ENCODE data around the gene KCTD19. TPM values are rescaled to one million over a fixed set of nuclear protein-coding genes. Genes with fewer than 3 reads are reported as not detected.

Gene KCTD19
- total RNA-seq, 2 experiments from 2014 or later = 1.2 to 2.5 TPM

DNA sequence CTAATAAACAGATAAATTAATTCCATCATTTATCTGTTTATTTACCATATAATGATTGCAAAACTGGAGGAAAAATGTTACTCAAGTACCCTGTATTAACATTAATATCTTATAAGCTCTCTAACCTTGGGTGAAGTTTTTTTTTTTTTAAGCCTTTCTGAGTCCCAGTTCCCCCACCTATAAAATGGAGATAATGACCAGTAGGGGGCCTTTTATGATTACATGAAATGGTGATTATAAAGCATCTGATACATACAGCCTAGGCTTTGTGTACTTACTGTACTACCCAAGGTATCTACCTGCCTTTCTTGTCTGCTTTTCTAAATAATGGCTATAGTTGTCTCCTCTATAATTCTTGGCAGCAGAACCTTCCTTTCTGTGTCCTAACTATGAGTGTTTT lies 22.6 kb upstream of the KCTD19 start:
- no peaks in the 10 kb centered on the region for H3K4me1 Mint-ChIP-seq (ENCODE audit: low read depth)
- no peaks in the 10 kb centered on the region for H3K36me3 Mint-ChIP-seq
- no peaks in the 10 kb centered on the region for H3K9me3 Mint-ChIP-seq
- H3K27me3 Mint-ChIP-seq = peaks cover 4% of the 10 kb centered on the region
- POLR2A ChIA-PET = no interaction called here
- no peak overlapping the region for H3K27ac Mint-ChIP-seq
- intact Hi-C loops (cut with micrococcal nuclease) = no loop called here
- H3K4me3 Mint-ChIP-seq = no peak overlapping the region
- DNase-seq = no peak
- CTCF ChIA-PET = interaction anchor here (0.6 to 2.6 kb wide), 6 partner anchors 10 to 487 kb away, joined by 3 to 9 read pairs (median 4); no protein-coding TSS in a partner anchor

DNA sequence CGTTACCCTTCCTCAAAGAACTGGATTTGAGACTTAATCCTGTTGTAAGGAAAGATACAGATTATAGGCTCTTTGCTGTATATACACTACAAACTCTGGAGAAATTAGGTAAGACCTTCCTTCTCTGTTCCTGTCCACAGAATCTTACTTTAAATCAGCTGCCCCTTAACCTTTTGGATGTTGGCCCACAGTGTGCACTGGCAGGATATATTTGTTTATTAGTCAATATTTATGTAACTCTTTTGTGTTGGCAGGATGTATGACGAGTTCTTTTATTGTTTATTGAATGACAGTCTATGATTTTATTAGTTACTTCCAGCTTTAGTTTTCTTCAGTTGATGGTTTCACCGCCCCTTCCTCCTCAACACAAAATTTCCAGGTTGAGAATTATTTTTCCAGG lies 19.8 kb upstream of the KCTD19 start:
- H3K9me3 Mint-ChIP-seq = no peaks in the 10 kb centered on the region
- intact Hi-C loops (cut with micrococcal nuclease) = no loop called here
- no peak overlapping the region for H3K27ac Mint-ChIP-seq
- H3K27me3 Mint-ChIP-seq = peaks cover 4% of the 10 kb centered on the region
- no peaks in the 10 kb centered on the region for H3K4me1 Mint-ChIP-seq (ENCODE audit: low read depth)
- no peaks in the 10 kb centered on the region for H3K36me3 Mint-ChIP-seq
- H3K4me3 Mint-ChIP-seq = no peak overlapping the region
- POLR2A ChIA-PET = no interaction called here
- CTCF ChIA-PET = interaction anchor here (0.8 to 2.6 kb wide), 7 partner anchors 19 to 119 kb away, joined by 3 to 11 read pairs (median 4); partner anchors contain the start of gene LRRC36
- no peak for DNase-seq

DNA sequence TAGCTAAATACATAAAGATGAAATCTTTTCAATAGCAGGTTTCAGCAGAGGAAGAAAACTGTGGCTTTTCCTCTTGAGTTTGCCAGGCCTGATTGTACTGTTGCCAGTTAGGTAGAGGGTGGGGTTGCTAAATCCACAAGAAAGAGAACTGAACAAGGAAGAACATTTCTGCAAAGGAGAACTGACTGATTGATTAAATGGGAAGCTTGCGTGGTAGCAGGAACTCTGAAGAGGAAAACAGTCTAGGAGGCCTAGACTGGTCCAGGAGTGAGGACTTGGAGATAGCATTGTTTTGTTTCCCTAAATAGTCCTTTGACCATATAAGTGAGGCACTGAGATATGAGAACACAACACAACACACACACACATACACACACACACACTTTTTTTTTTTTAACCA lies 18.9 kb upstream of the KCTD19 start:
- H3K4me3 Mint-ChIP-seq = no peak overlapping the region
- intact Hi-C loops (cut with micrococcal nuclease) = no loop called here
- H3K27ac Mint-ChIP-seq = no peak overlapping the region
- ChIA-PET POLR2A (interaction anchor here (0.6 kb wide), 2 partner anchors 20 to 243 kb away, joined by 3 read pairs; no protein-coding TSS in a partner anchor), CTCF (interaction anchor here (1.8 kb wide), 1 partner anchor 19 kb away, joined by 6 read pairs; the partner anchor contains the start of genes KCTD19 and LRRC36)
- no peaks in the 10 kb centered on the region for H3K36me3 Mint-ChIP-seq
- no peaks in the 10 kb centered on the region for H3K9me3 Mint-ChIP-seq
- no peaks in the 10 kb centered on the region for H3K4me1 Mint-ChIP-seq (ENCODE audit: low read depth)
- peaks cover 4% of the 10 kb centered on the region for H3K27me3 Mint-ChIP-seq
- DNase-seq = no peak

DNA sequence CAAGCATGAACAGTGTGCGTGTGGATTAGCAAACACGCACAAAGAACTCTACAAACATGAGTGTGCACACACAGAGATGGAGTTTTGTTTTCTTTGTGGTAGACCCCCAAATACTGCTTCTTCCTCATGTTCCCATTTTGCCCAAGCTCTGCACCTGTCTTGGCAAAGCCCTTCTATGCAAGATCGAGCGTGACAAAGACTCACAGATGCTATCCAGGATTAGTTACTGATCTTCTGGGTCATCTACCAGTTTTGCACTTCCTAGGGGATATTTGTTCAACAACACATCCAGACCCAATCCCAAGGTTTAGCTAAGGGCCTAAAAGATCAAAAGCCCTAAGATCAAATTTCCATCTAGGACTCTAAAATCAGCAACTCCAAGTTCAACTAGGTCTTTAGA lies 16.1 kb upstream of the KCTD19 start:
- no peaks in the 10 kb centered on the region for H3K36me3 Mint-ChIP-seq
- intact Hi-C loops (cut with micrococcal nuclease) = no loop called here
- H3K4me3 Mint-ChIP-seq = no peak overlapping the region
- H3K27me3 Mint-ChIP-seq = peaks cover 8% of the 10 kb centered on the region
- no peak for DNase-seq
- POLR2A ChIA-PET = no interaction called here
- CTCF ChIA-PET = no interaction called here
- H3K27ac Mint-ChIP-seq = no peak overlapping the region
- no peaks in the 10 kb centered on the region for H3K9me3 Mint-ChIP-seq
- H3K4me1 Mint-ChIP-seq (ENCODE audit: low read depth) = no peaks in the 10 kb centered on the region

DNA sequence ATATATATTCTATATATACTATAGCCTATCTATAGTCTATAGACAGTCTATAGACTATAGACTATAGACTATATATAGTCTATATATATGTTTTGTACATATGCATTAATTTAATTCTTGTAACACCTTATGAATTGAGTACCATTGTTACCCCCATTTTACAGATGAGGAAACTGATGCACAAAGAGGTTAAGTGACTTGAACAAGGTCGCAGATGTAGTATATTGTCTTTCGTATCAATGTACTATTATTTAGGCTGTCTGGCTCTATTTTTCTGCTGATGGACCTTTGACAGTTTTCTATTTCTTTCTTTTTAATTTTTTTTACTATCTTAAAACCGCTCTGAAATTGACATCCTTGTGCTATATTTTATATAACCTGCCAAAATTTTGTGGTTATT lies 14.7 kb upstream of the KCTD19 start:
- Mint-ChIP-seq H3K27me3 (peaks cover 7% of the 10 kb centered on the region), H3K27ac (no peak overlapping the region), H3K36me3 (no peaks in the 10 kb centered on the region), H3K9me3 (no peaks in the 10 kb centered on the region), H3K4me1 (ENCODE audit: low read depth) (no peaks in the 10 kb centered on the region), H3K4me3 (no peak overlapping the region)
- ChIA-PET POLR2A (no interaction called here), CTCF (no interaction called here)
- intact Hi-C loops (cut with micrococcal nuclease) = no loop called here
- no peak for DNase-seq

DNA sequence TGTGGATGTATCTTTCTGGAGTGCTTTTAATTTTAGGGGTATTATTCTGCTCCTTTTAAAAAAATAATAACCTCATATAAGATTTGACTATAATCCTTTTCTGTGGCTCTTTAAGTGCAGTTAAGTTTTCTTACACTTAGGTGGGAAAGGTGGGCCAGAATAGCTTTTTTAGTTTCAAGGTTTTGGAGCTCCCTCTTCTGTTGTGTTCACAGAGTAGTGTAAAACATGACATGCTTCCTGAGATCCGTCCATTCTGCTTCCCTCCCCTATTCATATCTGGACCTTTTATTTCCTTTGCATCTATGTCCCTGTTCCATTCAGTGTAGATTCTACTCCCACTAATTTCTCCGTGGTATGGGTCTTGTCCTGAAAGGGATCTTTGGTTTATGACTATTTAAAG lies 12.9 kb upstream of the KCTD19 start:
- POLR2A ChIA-PET = no interaction called here
- peaks cover 11% of the 10 kb centered on the region for H3K9me3 Mint-ChIP-seq
- CTCF ChIA-PET = interaction anchor here (1.2 to 2.5 kb wide), 6 partner anchors 13 to 92 kb away, joined by 4 to 16 read pairs (median 6); partner anchors contain the start of genes FHOD1, KCTD19 and LRRC36
- peaks cover 6% of the 10 kb centered on the region for H3K27me3 Mint-ChIP-seq
- H3K4me3 Mint-ChIP-seq = no peak overlapping the region
- H3K4me1 Mint-ChIP-seq (ENCODE audit: low read depth) = no peaks in the 10 kb centered on the region
- intact Hi-C loops (cut with micrococcal nuclease) = loop anchor here (1.0 kb wide), 1 partner anchor 60 kb away; the partner anchor contains the start of gene PLEKHG4
- no peaks in the 10 kb centered on the region for H3K36me3 Mint-ChIP-seq
- no peak for DNase-seq
- no peak overlapping the region for H3K27ac Mint-ChIP-seq

DNA sequence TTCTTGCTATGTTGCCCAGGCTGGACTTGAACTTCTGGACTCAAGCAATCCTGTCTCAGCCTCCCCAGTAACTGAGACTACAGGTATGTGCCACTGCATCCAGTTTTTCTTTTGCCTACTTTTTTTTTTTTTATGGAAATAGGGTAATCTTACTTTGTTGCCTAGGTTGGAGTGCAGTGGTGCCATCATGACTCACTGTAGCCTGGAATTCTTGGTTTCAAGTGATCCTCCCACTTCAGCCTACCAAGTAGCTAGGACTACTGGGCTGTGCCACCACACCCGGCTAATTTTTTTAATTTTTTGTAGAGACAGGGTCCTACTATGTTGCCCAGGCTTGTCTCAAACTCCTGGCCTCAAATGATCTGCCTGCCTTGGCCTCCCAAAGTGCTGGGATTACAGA lies 10.1 kb upstream of the KCTD19 start:
- intact Hi-C loops (cut with micrococcal nuclease) = no loop called here
- Mint-ChIP-seq H3K4me1 (ENCODE audit: low read depth) (no peaks in the 10 kb centered on the region), H3K27ac (no peak overlapping the region), H3K36me3 (no peaks in the 10 kb centered on the region), H3K9me3 (peaks cover 11% of the 10 kb centered on the region), H3K27me3 (peaks cover 6% of the 10 kb centered on the region), H3K4me3 (no peak overlapping the region)
- ChIA-PET CTCF (interaction anchor here (1.2 kb wide), 1 partner anchor 63 kb away, joined by 3 read pairs; no protein-coding TSS in a partner anchor), POLR2A (no interaction called here)
- no peak for DNase-seq

DNA sequence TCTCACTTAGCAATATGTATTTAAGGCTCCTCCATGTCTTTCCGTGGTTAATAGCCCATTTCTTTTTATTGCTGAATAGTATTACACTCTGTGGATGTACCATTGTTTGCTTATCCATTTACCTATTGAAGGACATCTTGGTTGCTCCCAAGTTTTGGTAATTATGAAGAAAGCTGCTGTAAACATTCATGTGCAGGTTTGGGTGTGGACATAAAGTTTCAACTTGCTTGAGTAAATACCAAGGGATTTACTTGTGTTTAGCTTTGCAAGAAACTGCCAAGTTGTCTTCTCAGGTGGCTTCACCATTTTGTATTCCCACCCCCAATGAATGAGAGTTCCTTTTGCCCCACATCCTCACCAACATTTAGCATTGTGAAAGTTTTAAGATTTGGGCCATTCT lies 9.6 kb upstream of the KCTD19 start:
- no peaks in the 10 kb centered on the region for H3K4me1 Mint-ChIP-seq (ENCODE audit: low read depth)
- CTCF ChIA-PET = interaction anchor here (1.2 kb wide), 1 partner anchor 64 kb away, joined by 3 read pairs; no protein-coding TSS in a partner anchor
- no peaks in the 10 kb centered on the region for H3K36me3 Mint-ChIP-seq
- no peak for DNase-seq
- peaks cover 6% of the 10 kb centered on the region for H3K27me3 Mint-ChIP-seq
- H3K4me3 Mint-ChIP-seq = no peak overlapping the region
- H3K27ac Mint-ChIP-seq = no peak overlapping the region
- intact Hi-C loops (cut with micrococcal nuclease) = no loop called here
- POLR2A ChIA-PET = no interaction called here
- peaks cover 11% of the 10 kb centered on the region for H3K9me3 Mint-ChIP-seq

DNA sequence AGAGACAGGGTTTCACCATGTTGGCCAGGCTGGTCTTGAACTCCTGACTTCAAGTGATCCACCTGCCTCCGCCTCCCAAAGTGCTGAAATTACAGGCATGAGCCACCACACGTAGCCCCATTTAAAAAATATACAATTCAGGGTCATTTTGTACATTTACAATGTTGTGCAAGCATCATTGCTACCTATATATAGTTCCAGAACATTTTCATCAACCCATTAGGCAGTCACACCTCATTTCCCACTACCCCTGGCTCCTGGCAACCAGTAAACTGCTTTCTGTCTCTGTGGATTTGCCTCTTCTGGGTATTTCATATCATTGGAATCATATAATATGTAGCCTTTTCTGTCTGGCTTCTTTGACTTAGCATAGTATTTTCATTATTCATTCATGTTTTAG lies 6.8 kb upstream of the KCTD19 start:
- Mint-ChIP-seq H3K4me3 (no peak overlapping the region), H3K9me3 (peaks cover 11% of the 10 kb centered on the region), H3K4me1 (ENCODE audit: low read depth) (no peaks in the 10 kb centered on the region), H3K27me3 (peaks cover 5% of the 10 kb centered on the region), H3K36me3 (no peaks in the 10 kb centered on the region), H3K27ac (no peak overlapping the region)
- intact Hi-C loops (cut with micrococcal nuclease) = no loop called here
- POLR2A ChIA-PET = interaction anchor here (0.7 kb wide), 1 partner anchor 51 kb away, joined by 3 read pairs; no protein-coding TSS in a partner anchor
- no peak for DNase-seq
- CTCF ChIA-PET = interaction anchor here (0.7 to 1.0 kb wide), 2 partner anchors 79 to 483 kb away, joined by 3 read pairs; no protein-coding TSS in a partner anchor

DNA sequence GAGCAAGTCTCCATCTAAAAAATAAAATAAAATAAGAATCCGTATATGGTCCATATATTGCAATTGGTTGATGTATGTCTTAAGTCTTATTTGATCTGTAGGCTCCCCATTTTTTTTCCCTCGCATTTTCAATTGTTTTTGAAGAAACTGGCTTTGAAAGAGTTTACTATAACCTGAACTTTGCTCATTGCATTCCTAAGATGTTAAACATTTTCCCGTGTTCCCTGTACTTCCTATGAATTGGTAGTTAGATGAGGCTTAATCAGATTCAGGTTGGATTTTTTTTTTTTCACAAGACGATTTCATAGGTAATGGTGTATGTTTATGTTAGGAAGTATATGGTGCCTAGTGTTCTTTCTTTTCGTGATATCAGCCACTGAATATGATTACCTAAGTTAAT lies 3.4 kb upstream of the KCTD19 start:
- Mint-ChIP-seq H3K27ac (no peak overlapping the region), H3K27me3 (peaks cover 21% of the 10 kb centered on the region), H3K4me1 (ENCODE audit: low read depth) (peaks cover 5% of the 10 kb centered on the region), H3K9me3 (peaks cover 5% of the 10 kb centered on the region), H3K36me3 (no peaks in the 10 kb centered on the region), H3K4me3 (no peak overlapping the region)
- ChIA-PET CTCF (no interaction called here), POLR2A (no interaction called here)
- intact Hi-C loops (cut with micrococcal nuclease) = no loop called here
- DNase-seq = no peak

DNA sequence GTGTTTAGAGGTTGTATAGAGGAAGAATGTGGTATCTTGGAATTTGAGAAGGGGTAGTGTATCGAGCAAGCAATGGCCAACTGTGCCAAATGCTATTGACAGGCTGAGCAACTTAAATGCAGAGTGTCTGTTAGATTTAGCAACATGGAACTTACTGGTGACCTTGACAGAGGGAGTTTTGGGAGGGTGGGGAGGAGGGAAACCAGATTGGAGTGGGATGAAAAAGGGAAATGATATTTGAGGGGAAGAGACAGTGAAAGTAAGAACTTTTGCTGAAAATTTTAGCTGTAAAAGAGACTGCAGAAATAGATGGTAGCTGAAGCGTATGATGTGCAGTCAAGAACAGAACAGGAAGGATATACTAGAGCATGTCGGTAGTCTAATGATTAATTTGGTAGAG lies 1.2 kb upstream of the KCTD19 start:
- ChIA-PET CTCF (interaction anchor here (1.3 to 2.0 kb wide), 3 partner anchors 17 to 25 kb away, joined by 3 to 6 read pairs (median 4); no protein-coding TSS in a partner anchor), POLR2A (no interaction called here)
- H3K4me1 Mint-ChIP-seq (ENCODE audit: low read depth) = peaks cover 5% of the 10 kb centered on the region
- no peak for DNase-seq
- intact Hi-C loops (cut with micrococcal nuclease) = no loop called here
- H3K4me3 Mint-ChIP-seq = no peak overlapping the region
- H3K9me3 Mint-ChIP-seq = no peaks in the 10 kb centered on the region
- no peak overlapping the region for H3K27ac Mint-ChIP-seq
- peaks cover 40% of the 10 kb centered on the region for H3K27me3 Mint-ChIP-seq
- no peaks in the 10 kb centered on the region for H3K36me3 Mint-ChIP-seq

DNA sequence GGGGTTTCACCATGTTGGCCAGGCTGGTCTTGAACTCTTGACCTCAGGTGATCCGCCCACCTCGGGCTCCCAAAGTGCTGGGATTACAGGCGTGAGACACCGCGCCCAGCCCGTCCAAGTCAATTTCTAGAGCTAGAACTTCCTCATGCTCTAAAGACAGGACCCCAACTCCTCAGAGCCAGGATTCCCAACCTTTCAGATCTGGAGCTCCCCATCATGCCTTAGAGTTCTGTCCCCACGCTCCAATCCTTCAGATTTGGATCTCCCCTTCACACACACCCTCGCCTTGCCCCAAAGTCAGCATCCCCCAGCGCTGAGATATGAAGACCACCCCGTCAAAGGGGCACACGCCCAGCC lies 448 bp downstream of the KCTD19 start:
- CTCF ChIA-PET = interaction anchor here (0.9 to 2.0 kb wide), 11 partner anchors 8 to 98 kb away, joined by 3 to 6 read pairs (median 4); no protein-coding TSS in a partner anchor
- peaks cover 5% of the 10 kb centered on the region for H3K4me1 Mint-ChIP-seq (ENCODE audit: low read depth)
- POLR2A ChIA-PET = interaction anchor here (1.3 kb wide), 1 partner anchor 13 kb away, joined by 4 read pairs; no protein-coding TSS in a partner anchor
- peak overlapping the region; percentile 76 for H3K4me3 Mint-ChIP-seq
- intact Hi-C loops (cut with micrococcal nuclease) = no loop called here
- peaks cover 48% of the 10 kb centered on the region for H3K27me3 Mint-ChIP-seq
- no peak overlapping the region for H3K27ac Mint-ChIP-seq
- no peaks in the 10 kb centered on the region for H3K9me3 Mint-ChIP-seq
- H3K36me3 Mint-ChIP-seq = no peaks in the 10 kb centered on the region
- DNase-seq = no peak

DNA sequence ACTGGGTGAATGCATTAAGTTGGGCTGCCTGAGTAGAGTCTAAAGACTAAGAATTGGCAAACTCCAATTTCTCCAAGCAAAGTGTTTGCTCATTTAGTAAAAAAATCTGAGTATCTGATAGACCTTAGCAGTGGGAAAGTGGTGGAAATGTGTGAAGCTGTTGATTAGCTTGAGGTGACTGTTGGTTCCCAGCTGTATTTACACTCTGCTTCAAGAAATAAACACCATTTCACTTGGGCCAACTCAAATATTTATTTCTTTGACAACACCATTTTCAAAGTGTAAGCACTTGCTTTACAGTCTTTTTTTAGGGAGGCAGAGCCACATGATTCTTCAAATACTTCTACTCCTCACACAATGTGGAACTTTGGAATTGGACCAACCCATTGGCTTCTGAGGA lies 8.7 kb downstream of the KCTD19 start:
- DNase-seq = no peak
- intact Hi-C loops (cut with micrococcal nuclease) = no loop called here
- POLR2A ChIA-PET = no interaction called here
- Mint-ChIP-seq H3K36me3 (no peaks in the 10 kb centered on the region), H3K4me3 (no peak overlapping the region), H3K4me1 (ENCODE audit: low read depth) (peaks cover 12% of the 10 kb centered on the region), H3K9me3 (no peaks in the 10 kb centered on the region), H3K27me3 (peaks cover 27% of the 10 kb centered on the region), H3K27ac (no peak overlapping the region)
- CTCF ChIA-PET = interaction anchor here (1.3 kb wide), 1 partner anchor 9 kb away, joined by 4 read pairs; the partner anchor contains the start of genes KCTD19 and LRRC36

All from activated CD4-positive, alpha-beta memory T cell treated with anti-CD3 and anti-CD28 coated beads for 36 hours (primary cell).